Spleen (tissue), 11 donors: Measurements from ENCODE around the gene SLC22A23. TPM values are rescaled to one million over a fixed set of nuclear protein-coding genes. Genes with fewer than 3 reads are reported as not detected.

Experiments
- DNase-seq: peaks from one replicate; pipeline ENCODE4 v3.0.0-alpha.2; 2020
- H3K27ac ChIP-seq, 8 donors: fragments of 200-600 bp; sonication (generic) in 7 of 8; 1 replicate in 4 of 8; 2 replicates in 4 of 8; pipeline versions ENCODE4 v1.5.0 to v1.8.0; 2016 to 2021; ENCODE audit warnings: inconsistent platforms in 4 of 8, mild to moderate bottlenecking in 4 of 8, moderate library complexity in 1 of 8
- H3K27me3 ChIP-seq, 7 donors: fragments of 200-600 bp; sonication (generic) in 6 of 7; replicated peaks in 1 of 7; 1 replicate in 4 of 7; 2 replicates in 3 of 7; pipeline versions ENCODE4 v1.5.0 to v1.8.0; 2016 to 2021; ENCODE audit warnings: inconsistent platforms in 3 of 7, mild to moderate bottlenecking in 1 of 7
- H3K36me3 ChIP-seq, 6 donors: fragments of 200-600 bp; sonication (generic) in 5 of 6; 1 replicate in 4 of 6; 2 replicates in 2 of 6; pipeline versions ENCODE4 v1.5.0 to v1.8.0; 2016 to 2021; ENCODE audit warnings: inconsistent platforms in 2 of 6
- H3K4me1 ChIP-seq, 6 donors: fragments of 200-600 bp; sonication (generic) in 5 of 6; 1 replicate in 3 of 6; 2 replicates in 3 of 6; pipeline versions ENCODE4 v1.5.0 to v1.8.0; 2016 to 2021; ENCODE audit warnings: inconsistent platforms in 3 of 6
- H3K4me3 ChIP-seq, 8 donors: fragments of 200-600 bp; sonication (generic) in 7 of 8; 1 replicate in 4 of 8; 2 replicates in 4 of 8; pipeline versions ENCODE4 v1.5.0 to v1.8.0; 2016 to 2021; ENCODE audit warnings: inconsistent platforms in 4 of 8, mild to moderate bottlenecking in 4 of 8, moderate library complexity in 2 of 8
- H3K9me3 ChIP-seq, 8 donors: fragments of 200-600 bp; sonication (generic) in 7 of 8; 1 replicate in 4 of 8; 2 replicates in 4 of 8; pipeline versions ENCODE4 v1.5.0 to v1.8.0; 2016 to 2021; ENCODE audit warnings: inconsistent platforms in 4 of 8
- POLR2A ChIP-seq, 3 donors: fragments of 450-650 bp; IDR thresholded peaks; one replicate each; pipeline ENCODE4 v1.5.1; 2017; ENCODE audit warnings: antibody characterized with exemption in 3 of 3, mild to moderate bottlenecking in 1 of 3
- POLR2AphosphoS5 ChIP-seq, 3 donors: sonication (generic); formaldehyde crosslinking; IDR thresholded peaks; one replicate each; pipeline ENCODE4 v1.5.1; 2017; ENCODE audit warnings: antibody characterized with exemption in 3 of 3
- WGBS, 5 donors: extraction: QIAGEN DNeasy Blood & Tissue Kit in 3 of 5; methylation state at CpG; one replicate each; pipeline versions ENCODE4 v1.1.5 to v1.1.7; 2013 to 2018; 5-methylcytosine and 5-hydroxymethylcytosine counted together
- intact Hi-C: fragments of 100-400 bp; cut with DNase I; formaldehyde crosslinking; loops from one replicate; pipeline ENCODE4 v1.15.0; 2023; ENCODE audit warnings: low total_unique reads
- polyA plus RNA-seq, 3 donors: library from polyadenylated mRNA; stranded (reverse); fragments of 200-250 nt; gene quantifications; one replicate each; pipeline ENCODE4 v1.2.1, GENCODE V29; 2013
- total RNA-seq, 7 donors: library from RNA; depleted of rRNA in 3 of 7; stranded (reverse); fragments of >200 nt in 3 of 7; fragmentation: NEBNext Ultra II Directional in 4 of 7; extraction: Animal tissue kit (Norgen Biotek cat#: 25700) in 4 of 7; gene quantifications; one replicate each; pipeline versions ENCODE4 v1.1.0 to v1.2.1, GENCODE V29; 2016 to 2021
- TF ChIP-seq, protein P1 (sequence below), 11 experiments: fragments of 200-600 bp in 7 of 11; fragments of 450-650 bp in 4 of 11; sonication (generic) in 4 of 11; IDR thresholded peaks in 8 of 11; conservative IDR thresholded peaks in 3 of 11; 1 replicate in 7 of 11; 2 replicates in 4 of 11; pipeline versions ENCODE4 v1.4.0 to v1.8.0; 2016 to 2021; ENCODE audit warnings: antibody characterized with exemption in 11 of 11, inconsistent platforms in 4 of 11, mild to moderate bottlenecking in 1 of 11
- donor health status: healthy with polysubstance abuse.
- donor health status: DM: no; HTN: no; CAD: no; lungs with moderate emphysema.
- donor health status: DM: no; HTN: no; CAD: no.
- donor health status: Bipolar disorder and iron deficiency.
- donor health status: healthy.
- donor health status: DM: no; HTN: no; CAD: no.
- donor health status: DM: yes; HTN: yes; CAD: no.

The SLC22A23 gene
- total and polyA plus RNA-seq, 10 donors, result 1.9 to 22.6 (median 18.3) TPM

DNA sequence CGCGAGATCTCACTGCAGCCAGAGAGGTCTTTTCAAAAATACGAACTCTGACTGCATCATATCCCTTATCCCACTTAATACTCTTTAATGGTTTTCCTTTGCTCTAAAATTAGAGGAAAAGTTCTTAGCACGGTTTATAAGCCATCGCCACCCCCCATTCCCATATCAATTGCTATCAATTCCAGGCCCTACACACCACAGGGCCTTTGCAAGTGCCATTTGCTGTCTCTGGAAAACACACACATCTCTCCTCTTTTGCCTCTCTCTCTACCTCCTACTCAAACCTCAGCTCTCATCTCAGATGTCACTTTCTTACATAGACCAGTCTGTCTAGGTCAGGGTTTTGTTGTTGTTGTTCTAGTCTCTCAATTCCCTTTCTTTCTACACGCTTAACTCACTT, 9.8 kb downstream of the SLC22A23 start:
- Histone ChIP-seq H3K9me3 (no peaks in the 10 kb centered on the region), H3K27ac (no peak overlapping the region), H3K4me1 (no peaks in the 10 kb centered on the region), H3K27me3 (peaks cover 0 to 32% (median 0%) of the 10 kb centered on the region in 7 donors), H3K4me3 (no peak overlapping the region), H3K36me3 (no peaks in the 10 kb centered on the region)
- 88 to 92% (median 90%) methylated on average over 6 of the region's 6 CpGs for WGBS, 5 donors
- DNase-seq, result no peak
- TF ChIP-seq POLR2AphosphoS5 (IDR thresholded peaks at IDR 0.05) (no peak), POLR2A (IDR thresholded peaks at IDR 0.05) (no peak)
- TF ChIP-seq, protein P1, sequence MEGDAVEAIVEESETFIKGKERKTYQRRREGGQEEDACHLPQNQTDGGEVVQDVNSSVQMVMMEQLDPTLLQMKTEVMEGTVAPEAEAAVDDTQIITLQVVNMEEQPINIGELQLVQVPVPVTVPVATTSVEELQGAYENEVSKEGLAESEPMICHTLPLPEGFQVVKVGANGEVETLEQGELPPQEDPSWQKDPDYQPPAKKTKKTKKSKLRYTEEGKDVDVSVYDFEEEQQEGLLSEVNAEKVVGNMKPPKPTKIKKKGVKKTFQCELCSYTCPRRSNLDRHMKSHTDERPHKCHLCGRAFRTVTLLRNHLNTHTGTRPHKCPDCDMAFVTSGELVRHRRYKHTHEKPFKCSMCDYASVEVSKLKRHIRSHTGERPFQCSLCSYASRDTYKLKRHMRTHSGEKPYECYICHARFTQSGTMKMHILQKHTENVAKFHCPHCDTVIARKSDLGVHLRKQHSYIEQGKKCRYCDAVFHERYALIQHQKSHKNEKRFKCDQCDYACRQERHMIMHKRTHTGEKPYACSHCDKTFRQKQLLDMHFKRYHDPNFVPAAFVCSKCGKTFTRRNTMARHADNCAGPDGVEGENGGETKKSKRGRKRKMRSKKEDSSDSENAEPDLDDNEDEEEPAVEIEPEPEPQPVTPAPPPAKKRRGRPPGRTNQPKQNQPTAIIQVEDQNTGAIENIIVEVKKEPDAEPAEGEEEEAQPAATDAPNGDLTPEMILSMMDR (IDR thresholded peaks at IDR 0.05 in 8 of 11, conservative IDR thresholded peaks at IDR 0.05 in 3 of 11), result no peak
- intact Hi-C loops, result no loop called here

DNA sequence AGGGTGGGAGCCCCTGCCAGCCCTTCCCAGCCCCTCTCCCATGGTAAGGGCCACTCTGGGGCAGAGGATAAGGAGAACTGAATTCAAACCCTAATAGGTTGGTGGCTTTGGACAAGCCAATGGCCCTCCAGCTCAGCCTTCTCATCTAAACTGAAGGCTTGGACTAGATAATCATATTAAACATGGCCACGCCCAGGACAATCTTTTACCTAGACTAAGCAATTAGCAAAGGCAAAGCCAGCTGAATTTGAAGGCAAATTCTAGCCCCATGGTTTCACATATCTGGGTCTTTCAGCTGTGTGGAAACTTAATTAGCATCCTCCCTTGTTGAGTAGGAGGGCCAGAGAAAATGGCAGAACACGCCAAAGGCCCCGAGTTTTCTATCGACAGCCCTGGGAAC, 10.7 kb downstream of the SLC22A23 start:
- DNase-seq, result no peak
- 92 to 96% (median 94%) methylated on average over 4 of the region's 4 CpGs for WGBS, 5 donors
- H3K27me3 ChIP-seq, result peaks cover 0 to 32% (median 0%) of the 10 kb centered on the region in 7 donors
- H3K4me1 ChIP-seq, result no peaks in the 10 kb centered on the region
- H3K36me3 ChIP-seq, result no peaks in the 10 kb centered on the region
- H3K27ac ChIP-seq, result no peak overlapping the region
- TF ChIP-seq, protein P1 (IDR thresholded peaks at IDR 0.05 in 8 of 11, conservative IDR thresholded peaks at IDR 0.05 in 3 of 11), result no peak
- TF ChIP-seq POLR2AphosphoS5 (IDR thresholded peaks at IDR 0.05) (no peak), POLR2A (IDR thresholded peaks at IDR 0.05) (no peak)
- H3K9me3 ChIP-seq, result no peaks in the 10 kb centered on the region
- intact Hi-C loops, result no loop called here
- no peak overlapping the region for H3K4me3 ChIP-seq

DNA sequence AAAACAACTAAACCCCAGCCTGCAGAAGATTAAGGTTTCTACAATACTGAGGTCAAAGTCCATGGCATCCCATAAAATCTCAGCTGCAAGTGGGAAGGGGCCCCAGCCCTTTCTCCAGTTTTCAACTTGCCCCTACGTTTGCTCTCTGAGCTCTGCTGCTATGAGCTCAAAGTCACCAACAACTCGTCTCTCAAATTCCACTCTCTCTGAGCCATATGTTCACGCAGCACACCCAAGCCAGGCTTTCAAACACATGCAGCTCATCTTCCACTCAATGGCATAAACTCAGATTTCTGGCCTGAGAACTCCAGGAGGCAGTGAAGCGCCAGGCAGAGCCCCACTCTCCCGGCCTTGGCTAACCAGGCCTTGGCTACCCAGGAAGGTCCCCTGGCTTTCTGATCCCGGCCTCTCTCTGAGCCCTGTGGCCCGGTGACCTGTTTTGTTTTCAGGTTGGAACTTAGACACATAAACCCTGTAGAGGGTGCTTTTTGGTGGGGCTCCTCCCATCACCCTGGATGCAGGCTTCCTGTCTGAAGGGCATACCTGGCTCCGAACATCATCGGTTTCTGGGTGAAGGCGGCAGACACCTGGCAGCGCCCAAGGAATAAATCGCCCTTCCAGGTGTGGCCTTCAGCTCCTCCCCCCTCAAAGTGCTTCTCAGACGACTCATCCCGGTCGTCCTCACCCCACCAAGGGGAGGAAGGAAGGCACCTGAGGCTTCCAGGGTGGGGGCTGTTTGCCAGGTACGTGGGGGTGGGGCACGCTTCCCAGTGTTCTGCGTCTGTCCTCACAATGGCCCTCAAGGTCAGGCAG, 12.4 kb downstream of the SLC22A23 start:
- H3K4me3 ChIP-seq, result no peak overlapping the region
- H3K27ac ChIP-seq, result no peak overlapping the region
- DNase-seq, result no peak
- intact Hi-C loops, result no loop called here
- H3K9me3 ChIP-seq, result no peaks in the 10 kb centered on the region
- H3K27me3 ChIP-seq, result peaks cover 0 to 25% (median 0%) of the 10 kb centered on the region in 7 donors
- no peaks in the 10 kb centered on the region for H3K4me1 ChIP-seq
- TF ChIP-seq POLR2A (IDR thresholded peaks at IDR 0.05), result no peak
- TF ChIP-seq, protein P1 (IDR thresholded peaks at IDR 0.05 in 8 of 11, conservative IDR thresholded peaks at IDR 0.05 in 3 of 11), result no peak
- TF ChIP-seq POLR2AphosphoS5 (IDR thresholded peaks at IDR 0.05), result no peak
- no peaks in the 10 kb centered on the region for H3K36me3 ChIP-seq
- WGBS, 5 donors, result 81 to 90% (median 88%) methylated on average over 17 to 18 of the region's 18 CpGs

DNA sequence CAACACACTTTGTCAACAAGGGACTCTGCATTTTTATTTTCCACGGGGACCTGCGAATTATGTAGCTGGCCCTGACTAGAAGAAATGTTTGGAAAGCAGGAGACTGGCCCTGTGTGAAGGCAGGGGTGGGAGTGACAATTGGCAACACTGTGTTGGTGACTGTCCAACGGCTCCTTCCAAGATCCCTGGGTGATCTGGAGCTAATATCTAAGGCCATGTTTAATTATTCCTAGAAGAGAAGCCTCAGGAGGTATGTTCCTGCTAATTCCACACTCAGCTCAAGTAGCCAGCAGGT, 13.7 kb downstream of the SLC22A23 start:
- H3K36me3 ChIP-seq, result no peaks in the 10 kb centered on the region
- no peaks in the 10 kb centered on the region for H3K9me3 ChIP-seq
- 68 to 80% (median 76%) methylated on average over 3 of the region's 3 CpGs for WGBS, 5 donors
- no peak overlapping the region for H3K4me3 ChIP-seq
- DNase-seq, result no peak
- H3K27me3 ChIP-seq, result peaks cover 0 to 16% (median 0%) of the 10 kb centered on the region in 7 donors
- TF ChIP-seq, protein P1 (IDR thresholded peaks at IDR 0.05 in 8 of 11, conservative IDR thresholded peaks at IDR 0.05 in 3 of 11), result no peak
- TF ChIP-seq POLR2A (IDR thresholded peaks at IDR 0.05), result no peak
- TF ChIP-seq POLR2AphosphoS5 (IDR thresholded peaks at IDR 0.05), result no peak
- intact Hi-C loops, result no loop called here
- H3K4me1 ChIP-seq, result no peaks in the 10 kb centered on the region
- no peak overlapping the region for H3K27ac ChIP-seq
